ENCODE data around the gene GAB3.
"Not testable (repeated sequence)": the region's sequence is repeated elsewhere in the genome, so short reads cannot be mapped to it uniquely, and the experiment has no call there.

DNA sequence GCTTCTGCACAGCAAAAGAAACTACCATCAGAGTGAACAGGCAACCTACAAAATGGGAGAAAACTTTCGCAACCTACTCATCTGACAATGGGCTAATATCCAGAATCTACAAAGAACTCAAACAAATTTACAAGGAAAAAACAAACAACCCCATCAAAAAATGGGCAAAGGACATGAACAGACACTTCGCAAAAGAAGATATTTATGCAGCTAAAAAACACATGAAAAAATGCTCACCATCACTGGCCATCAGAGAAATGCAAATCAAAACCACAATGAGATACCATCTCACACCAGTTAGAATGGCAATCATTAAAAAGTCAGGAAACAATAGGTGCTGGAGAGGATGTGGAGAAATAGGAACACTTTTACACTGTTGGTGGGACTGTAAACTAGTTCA lies 60.4 kb downstream of the GAB3 start:
- not testable (repeated sequence) for TF ChIP-seq EP300, CTCF (IDR thresholded peaks at IDR 0.05)

Data from sigmoid colon (tissue), 4 donors.